ACC112 (cell line): ENCODE data around the gene UMAD1.

ENCODE experiments used
- H2AFZ ChIP-seq: fragments of 200-600 bp; sonication (generic); one replicate; pipeline ENCODE4 v1.6.0; 2017; ENCODE audit warnings: antibody characterized with exemption, low read length; ENCODE audit not compliant: unreplicated experiment
- H3K27ac ChIP-seq: fragments of 200-600 bp; sonication (generic); 2 replicates; pipeline ENCODE4 v1.5.1; 2014; ENCODE audit warnings: low read depth, mild to moderate bottlenecking, antibody characterized with exemption, low read length, moderate library complexity
- H3K27me3 ChIP-seq: fragments of 200-600 bp; sonication (generic); 2 replicates; pipeline ENCODE4 v1.6.1; 2014; ENCODE audit warnings: mild to moderate bottlenecking, antibody characterized with exemption, low read length, moderate library complexity, mixed read lengths; ENCODE audit not compliant: insufficient read depth
- H3K36me3 ChIP-seq: fragments of 200-600 bp; sonication (generic); 2 replicates; pipeline ENCODE4 v1.6.1; 2016; ENCODE audit warnings: mild to moderate bottlenecking, antibody characterized with exemption, low read length, moderate library complexity, mixed read lengths; ENCODE audit not compliant: insufficient read depth
- H3K4me1 ChIP-seq: fragments of 200-600 bp; sonication (generic); one replicate; pipeline ENCODE4 v1.6.1; 2016; ENCODE audit warnings: low read length, mixed read lengths; ENCODE audit not compliant: insufficient read depth, unreplicated experiment, control insufficient read depth
- H3K4me3 ChIP-seq: fragments of 200-600 bp; sonication (generic); 2 replicates; pipeline ENCODE4 v1.5.1; 2014; ENCODE audit warnings: mild to moderate bottlenecking, low read depth, low read length
- H3K79me2 ChIP-seq: fragments of 200-600 bp; sonication (generic); one replicate; pipeline ENCODE4 v1.6.0; 2016; ENCODE audit warnings: low read length; ENCODE audit not compliant: control insufficient read depth, unreplicated experiment, insufficient read depth

UMAD1 gene

DNA sequence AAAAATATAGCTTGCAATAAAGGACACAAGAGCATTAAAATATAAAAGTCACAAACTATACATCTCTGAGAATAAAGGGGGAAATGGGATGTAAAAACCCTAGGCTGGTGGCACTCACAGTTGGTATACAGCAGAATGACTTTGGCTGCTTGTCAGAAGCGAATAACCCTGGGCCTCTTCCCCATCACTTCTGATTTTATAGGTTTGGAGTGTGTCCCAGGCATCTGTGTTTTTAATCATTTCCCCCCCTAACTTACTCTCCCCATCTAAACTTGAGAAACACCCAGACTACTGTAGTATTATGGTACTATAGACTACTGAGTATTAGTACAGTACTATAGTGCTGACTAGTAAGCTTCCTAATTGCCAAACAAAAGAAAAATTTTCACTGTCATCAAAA, 79.6 kb downstream of the UMAD1 start:
- no peak overlapping the region for H3K27ac ChIP-seq
- H3K36me3 ChIP-seq, result no peaks in the 10 kb centered on the region
- H2AFZ ChIP-seq, result no peak overlapping the region

DNA sequence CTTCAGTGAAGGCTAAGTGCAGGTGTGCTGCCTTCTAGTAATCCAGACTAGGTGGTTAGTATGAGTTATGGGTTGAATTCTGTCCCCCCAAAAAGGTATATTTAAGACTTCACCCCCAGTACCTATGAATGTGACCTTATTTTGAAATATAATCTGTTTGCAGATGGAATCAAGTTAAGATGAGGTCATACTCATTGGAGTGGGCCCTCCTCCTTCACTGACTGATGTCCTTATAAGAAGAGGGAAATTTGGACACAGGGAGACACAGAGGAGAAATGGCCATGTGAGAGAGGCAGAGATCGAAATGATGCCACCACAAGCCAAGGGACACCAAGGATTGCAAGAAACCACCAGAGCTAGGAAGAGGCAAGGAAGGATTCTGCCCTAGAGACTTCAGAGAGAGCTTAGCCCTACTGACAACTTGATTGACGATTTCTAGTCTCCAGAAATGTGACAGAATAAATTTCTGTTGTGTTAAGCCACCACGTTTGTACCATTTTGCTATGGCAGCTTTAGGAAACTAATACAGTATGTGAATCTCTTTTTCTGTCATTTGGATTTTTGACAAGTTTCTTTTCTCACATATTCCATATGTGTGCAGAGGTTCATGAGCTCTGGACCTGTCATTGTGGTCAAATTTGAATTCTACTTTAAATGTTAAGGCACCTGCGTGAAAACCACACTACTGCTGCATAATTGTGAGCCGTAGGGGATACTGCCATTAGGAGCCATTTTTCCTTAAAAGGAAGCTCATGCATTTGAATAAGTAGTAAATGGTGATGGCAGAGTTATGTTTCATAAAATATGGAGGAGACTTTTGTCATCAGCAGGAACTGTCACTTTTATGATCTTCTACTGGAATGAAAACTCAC, 80.4 kb downstream of the UMAD1 start:
- no peaks in the 10 kb centered on the region for H3K79me2 ChIP-seq
- no peak overlapping the region for H3K4me3 ChIP-seq
- no peaks in the 10 kb centered on the region for H3K27me3 ChIP-seq
- H3K27ac ChIP-seq, result no peak overlapping the region
- no peaks in the 10 kb centered on the region for H3K36me3 ChIP-seq
- no peak overlapping the region for H2AFZ ChIP-seq
- H3K4me1 ChIP-seq, result peaks cover 13% of the 10 kb centered on the region

More for the DNA sequence above, 79.6 kb downstream of the UMAD1 start:
- Histone ChIP-seq H3K4me1 (peaks cover 13% of the 10 kb centered on the region), H3K27me3 (no peaks in the 10 kb centered on the region), H3K79me2 (no peaks in the 10 kb centered on the region), H3K4me3 (no peak overlapping the region)

GRCh38 chr7:7731732-7732131, 91.2 kb downstream of the UMAD1 start:
- Histone ChIP-seq H2AFZ (no peak overlapping the region), H3K36me3 (no peaks in the 10 kb centered on the region), H3K4me3 (no peak overlapping the region), H3K27me3 (no peaks in the 10 kb centered on the region), H3K79me2 (no peaks in the 10 kb centered on the region), H3K4me1 (peaks cover 22% of the 10 kb centered on the region), H3K27ac (no peak overlapping the region)

GRCh38 chr7:7732621-7733281, 92.2 kb downstream of the UMAD1 start:
- Histone ChIP-seq H2AFZ (no peak overlapping the region), H3K36me3 (no peaks in the 10 kb centered on the region), H3K27me3 (no peaks in the 10 kb centered on the region), H3K4me1 (peaks cover 22% of the 10 kb centered on the region), H3K27ac (peak overlapping the region; percentile 33; the same call in 1 of the 2 replicates), H3K4me3 (no peak overlapping the region), H3K79me2 (no peaks in the 10 kb centered on the region)

DNA sequence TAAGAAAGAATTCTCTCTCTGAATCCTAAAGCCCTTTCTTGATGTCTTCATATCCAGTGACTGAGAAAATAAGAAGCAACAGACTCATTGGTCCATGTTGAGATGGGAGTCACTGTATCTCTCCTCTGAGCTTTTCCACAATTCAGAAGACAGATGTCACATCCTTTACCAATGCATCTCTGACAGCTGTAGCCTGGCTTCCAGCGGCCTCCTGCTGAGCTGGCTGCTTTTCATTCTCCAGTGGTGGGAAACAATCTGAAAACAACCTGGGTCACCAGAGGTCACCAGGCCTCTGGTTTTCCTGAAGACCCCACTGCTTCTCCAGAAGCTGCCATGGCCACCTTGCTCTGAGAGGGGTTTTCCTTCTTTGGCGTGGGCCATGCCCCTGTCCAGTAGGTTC, 96.1 kb downstream of the UMAD1 start:
- H3K4me1 ChIP-seq, result peaks cover 18% of the 10 kb centered on the region
- no peaks in the 10 kb centered on the region for H3K36me3 ChIP-seq
- no peak overlapping the region for H3K4me3 ChIP-seq
- no peaks in the 10 kb centered on the region for H3K79me2 ChIP-seq
- H2AFZ ChIP-seq, result no peak overlapping the region
- no peak overlapping the region for H3K27ac ChIP-seq
- no peaks in the 10 kb centered on the region for H3K27me3 ChIP-seq

GRCh38 chr7:7737674-7738073, 97.1 kb downstream of the UMAD1 start:
- Histone ChIP-seq H3K79me2 (no peaks in the 10 kb centered on the region), H2AFZ (no peak overlapping the region), H3K4me1 (peaks cover 8% of the 10 kb centered on the region), H3K27ac (no peak overlapping the region), H3K4me3 (no peak overlapping the region), H3K36me3 (no peaks in the 10 kb centered on the region), H3K27me3 (no peaks in the 10 kb centered on the region)

DNA sequence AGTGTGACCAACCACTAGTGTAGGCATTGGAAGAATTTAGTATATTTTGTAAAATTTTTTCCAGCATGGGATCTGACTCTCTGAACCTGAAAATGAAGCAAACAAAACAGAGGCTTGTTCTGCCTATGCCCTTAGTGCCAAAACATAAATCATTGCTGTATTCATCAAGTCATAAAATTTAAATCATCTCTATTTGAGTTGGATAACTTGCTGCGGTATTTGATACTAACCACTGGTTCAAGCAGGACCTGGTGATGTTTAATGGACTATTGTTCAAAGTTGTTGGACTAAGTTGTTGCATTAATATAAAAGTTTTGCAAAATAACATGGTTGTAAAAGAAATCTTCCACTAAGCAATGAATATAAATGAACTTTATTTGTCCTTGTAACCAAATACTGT, 97.6 kb downstream of the UMAD1 start:
- H3K79me2 ChIP-seq, result no peaks in the 10 kb centered on the region
- H3K36me3 ChIP-seq, result no peaks in the 10 kb centered on the region
- H3K4me3 ChIP-seq, result no peak overlapping the region
- no peaks in the 10 kb centered on the region for H3K27me3 ChIP-seq
- peaks cover 3% of the 10 kb centered on the region for H3K4me1 ChIP-seq
- no peak overlapping the region for H2AFZ ChIP-seq
- no peak overlapping the region for H3K27ac ChIP-seq

- no peaks in the 10 kb centered on the region for H3K79me2 ChIP-seq
- H3K27me3 ChIP-seq, result no peaks in the 10 kb centered on the region
- no peaks in the 10 kb centered on the region for H3K4me1 ChIP-seq
- H2AFZ ChIP-seq, result no peak overlapping the region
- no peak overlapping the region for H3K27ac ChIP-seq
- no peak overlapping the region for H3K4me3 ChIP-seq
- no peaks in the 10 kb centered on the region for H3K36me3 ChIP-seq
Measured at GRCh38 chr7:7738622-7739021, 98.1 kb downstream of the UMAD1 start.

GRCh38 chr7:7739204-7740036, 98.9 kb downstream of the UMAD1 start:
- H3K4me3 ChIP-seq, result no peak overlapping the region
- no peak overlapping the region for H3K27ac ChIP-seq
- H3K36me3 ChIP-seq, result no peaks in the 10 kb centered on the region
- no peak overlapping the region for H2AFZ ChIP-seq
- no peaks in the 10 kb centered on the region for H3K79me2 ChIP-seq
- no peaks in the 10 kb centered on the region for H3K27me3 ChIP-seq
- no peaks in the 10 kb centered on the region for H3K4me1 ChIP-seq

DNA sequence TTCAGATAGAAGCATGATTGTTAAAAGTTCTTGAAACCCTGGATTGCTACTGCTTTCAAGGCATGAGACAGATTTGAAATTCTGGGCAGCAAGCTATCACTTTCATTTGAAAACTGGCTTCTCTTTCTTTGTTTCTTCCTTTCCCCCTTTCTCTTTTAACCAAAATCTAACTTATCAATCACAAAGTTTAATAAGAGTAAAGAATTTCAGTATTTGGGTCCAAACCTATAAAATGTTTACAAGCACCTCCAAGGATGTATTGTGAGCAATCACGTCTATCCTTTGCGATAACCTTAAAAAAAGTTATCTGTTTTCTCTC, 99.4 kb downstream of the UMAD1 start:
- no peak overlapping the region for H3K27ac ChIP-seq
- H3K4me3 ChIP-seq, result no peak overlapping the region
- H2AFZ ChIP-seq, result no peak overlapping the region
- H3K4me1 ChIP-seq, result no peaks in the 10 kb centered on the region
- no peaks in the 10 kb centered on the region for H3K36me3 ChIP-seq
- no peaks in the 10 kb centered on the region for H3K79me2 ChIP-seq
- no peaks in the 10 kb centered on the region for H3K27me3 ChIP-seq
